ENCODE data around the gene XPO5. TPM values are rescaled to one million over a fixed set of nuclear protein-coding genes. Genes with fewer than 3 reads are reported as not detected.

XPO5 gene
- total RNA-seq, 1 experiment from 2014 or later, result 86.4 TPM

DNA sequence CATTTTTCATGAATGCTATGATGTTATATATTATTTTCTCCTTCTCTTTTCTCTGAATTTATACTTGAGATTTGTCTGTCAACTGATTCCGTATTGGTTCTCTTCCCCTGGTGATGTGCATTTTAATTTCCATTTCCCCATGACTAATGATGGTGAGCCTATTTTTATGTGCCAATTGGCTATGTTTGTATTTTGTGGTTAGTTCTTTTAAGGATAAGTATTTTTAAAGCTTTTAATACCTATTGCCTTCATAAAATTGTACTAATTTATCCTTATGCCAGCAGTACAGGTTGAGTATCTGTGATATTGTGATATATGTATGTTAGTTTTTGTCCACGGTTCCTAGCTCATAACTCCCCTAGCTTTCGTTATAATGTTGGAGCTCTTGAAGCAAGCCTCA lies 2.9 kb upstream of the XPO5 start:
- in situ Hi-C loops (cut with HindIII; ENCODE audit: low pct_unique_long_range_greater_than_20kb, low sequenced_read_pairs), result no loop called here
- no peak for TF ChIP-seq SIN3A (IDR thresholded peaks at IDR 0.05; ENCODE audit: borderline replicate concordance, insufficient read depth, low read depth, low read length)
- TF ChIP-seq POLR2AphosphoS5 (IDR thresholded peaks at IDR 0.05; ENCODE audit: low read depth, low read length), result no peak
- TF ChIP-seq REST (IDR thresholded peaks at IDR 0.05; ENCODE audit: insufficient read depth in 1 of 2, low read depth in 2 of 2, low read length in 1 of 2), result no peak
- no peak for TF ChIP-seq TCF7L2 (IDR thresholded peaks at IDR 0.05; ENCODE audit: low read depth, low read length)
- no peak for TF ChIP-seq CTCF (IDR thresholded peaks at IDR 0.05)

DNA sequence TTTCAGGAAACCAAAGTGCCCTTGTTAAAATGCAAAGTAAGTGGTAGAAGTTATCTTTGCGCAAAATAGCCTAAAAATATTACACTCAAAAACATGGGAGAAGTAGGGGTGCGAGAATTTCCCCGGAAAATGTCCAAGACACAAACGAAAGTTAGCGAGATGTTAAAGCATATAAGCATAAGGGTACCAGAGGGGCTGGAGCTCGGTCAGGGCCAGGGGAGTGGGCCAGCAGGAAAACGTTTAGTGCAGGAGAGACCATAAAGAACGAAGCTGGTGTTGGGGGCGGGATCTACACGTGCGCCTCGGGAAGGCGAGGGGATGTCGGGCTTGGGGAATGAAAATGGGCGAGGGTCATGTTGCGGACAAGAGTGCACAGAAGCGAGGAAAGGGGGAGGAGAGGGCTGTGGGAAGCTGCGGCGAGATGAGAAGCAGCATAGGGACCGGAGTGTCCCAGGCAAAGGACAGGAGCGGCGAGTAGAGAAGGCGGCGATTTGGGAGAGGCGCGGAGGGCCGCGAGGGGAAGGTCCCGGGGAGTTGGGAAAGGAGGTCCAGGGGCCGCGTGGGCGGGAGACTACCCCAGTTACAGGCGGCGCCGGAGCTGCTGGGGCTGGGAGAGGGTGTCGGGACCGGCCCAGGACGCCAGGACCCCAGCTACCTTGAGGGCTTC lies 600 bp downstream of the XPO5 start:
- DNase-seq (ENCODE audit: low read depth, low spot score) (no peak), ATAC-seq (peak; percentile 56)
- no peaks in the 10 kb centered on the region for H3K9me3 ChIP-seq (ENCODE audit: control insufficient read depth, insufficient read depth, low read depth, low read length)
- peak overlapping the region; percentile 88 for H3K27ac ChIP-seq (ENCODE audit: low read length)
- no peaks in the 10 kb centered on the region for H3K27me3 ChIP-seq (ENCODE audit: control insufficient read depth, insufficient read depth, low read length)
- peaks cover 9% of the 10 kb centered on the region for H3K4me1 ChIP-seq (ENCODE audit: control insufficient read depth, insufficient read depth, low read length)
- intact Hi-C loops (cut with micrococcal nuclease; ENCODE audit: unreplicated experiment) (no loop called here), in situ Hi-C loops (cut with HindIII; ENCODE audit: low pct_unique_long_range_greater_than_20kb, low sequenced_read_pairs) (no loop called here)
- no TSS peak for BruUV-seq (replicated peaks)
- TF ChIP-seq POLR2AphosphoS5 (IDR thresholded peaks at IDR 0.05; ENCODE audit: low read depth, low read length) (no peak), REST (IDR thresholded peaks at IDR 0.05; ENCODE audit: insufficient read depth in 1 of 2, low read depth in 2 of 2, low read length in 1 of 2) (no peak), CTCF (IDR thresholded peaks at IDR 0.05) (no peak), SIN3A (IDR thresholded peaks at IDR 0.05; ENCODE audit: borderline replicate concordance, insufficient read depth, low read depth, low read length) (no peak), TCF7L2 (IDR thresholded peaks at IDR 0.05; ENCODE audit: low read depth, low read length) (no peak)
- H3K4me3 ChIP-seq (ENCODE audit: low read depth in 2 of 2, low read length in 2 of 2), result peak overlapping the region; percentile 88 to 92
- peaks cover 31% of the 10 kb centered on the region for H3K36me3 ChIP-seq (ENCODE audit: control insufficient read depth, insufficient read depth, low read length)
- ChIA-PET CTCF (no interaction called here), POLR2A (interaction anchor here (0.6 to 0.7 kb wide), 3 partner anchors 8 to 18 kb away, joined by 5 to 7 read pairs (median 7); no protein-coding TSS in a partner anchor)

More for the DNA sequence above, 2.9 kb upstream of the XPO5 start:
- H3K9me3 ChIP-seq (ENCODE audit: control insufficient read depth, insufficient read depth, low read depth, low read length), result no peaks in the 10 kb centered on the region
- H3K27me3 ChIP-seq (ENCODE audit: control insufficient read depth, insufficient read depth, low read length), result no peaks in the 10 kb centered on the region
- DNase-seq (ENCODE audit: low read depth, low spot score) (no peak), ATAC-seq (no peak)
- H3K27ac ChIP-seq (ENCODE audit: low read length), result peak overlapping the region; percentile 68
- H3K4me3 ChIP-seq (ENCODE audit: low read depth in 2 of 2, low read length in 2 of 2), result peak overlapping the region in 1 of 2 experiments; percentile 88; a peak in 2 of 4 replicates
- H3K36me3 ChIP-seq (ENCODE audit: control insufficient read depth, insufficient read depth, low read length), result peaks cover 14% of the 10 kb centered on the region
- no TSS peak for BruUV-seq (replicated peaks)
- CTCF ChIA-PET, result no interaction called here
- POLR2A ChIA-PET, result no interaction called here
- intact Hi-C loops (cut with micrococcal nuclease; ENCODE audit: unreplicated experiment), result no loop called here
- H3K4me1 ChIP-seq (ENCODE audit: control insufficient read depth, insufficient read depth, low read length), result peaks cover 9% of the 10 kb centered on the region

Measured in Panc1 (cell line).